Prostate gland (tissue), 2 donors: Measurements from ENCODE around the gene PKD2L2. TPM values are rescaled to one million over a fixed set of nuclear protein-coding genes. Genes with fewer than 3 reads are reported as not detected.
"Not testable (repeated sequence)": the region's sequence is repeated elsewhere in the genome, so short reads cannot be mapped to it uniquely, and the experiment has no call there.

Experiments
- DNase-seq: peaks from one replicate; pipeline ENCODE4 v3.0.0-alpha.2; 2019; ENCODE audit warnings: low spot score
- H3K27ac ChIP-seq, 2 donors: fragments of 200-600 bp; sonication (generic); 2 replicates each; pipeline ENCODE4 v1.5.1; 2017 to 2019
- H3K27me3 ChIP-seq: fragments of 200-600 bp; sonication (generic); replicated peaks from 2 replicates; pipeline ENCODE4 v1.5.1; 2019; ENCODE audit not compliant: insufficient read depth
- H3K36me3 ChIP-seq, 2 donors: fragments of 200-600 bp; sonication (generic); 1 replicate in 1 of 2; 2 replicates in 1 of 2; pipeline versions ENCODE4 v1.5.1 to v1.8.1; 2017 to 2019
- H3K4me1 ChIP-seq: fragments of 200-600 bp; sonication (generic); replicated peaks from 2 replicates; pipeline ENCODE4 v1.5.1; 2019
- H3K4me3 ChIP-seq, 2 donors: fragments of 200-600 bp; sonication (generic); 2 replicates each; pipeline ENCODE4 v1.5.1; 2017 to 2019
- H3K9me3 ChIP-seq: fragments of 200-600 bp; sonication (generic); 2 replicates; pipeline ENCODE4 v1.5.1; 2017
- CTCF ChIP-seq, 4 experiments: fragments of 200-600 bp in 2 of 4; fragments of 450-650 bp in 2 of 4; sonication (generic) in 2 of 4; IDR thresholded peaks; 1 replicate in 3 of 4; 2 replicates in 1 of 4; pipeline ENCODE4 v1.5.1; 2016 to 2019; ENCODE audit warnings: antibody characterized with exemption in 4 of 4, mild to moderate bottlenecking in 2 of 4, moderate library complexity in 2 of 4
- POLR2A ChIP-seq: fragments of 450-650 bp; IDR thresholded peaks from one replicate; pipeline ENCODE4 v1.6.1; 2016; ENCODE audit warnings: antibody characterized with exemption, mild to moderate bottlenecking
- POLR2AphosphoS5 ChIP-seq: sonication (generic); formaldehyde crosslinking; IDR thresholded peaks from one replicate; pipeline ENCODE4 v1.6.1; 2017; ENCODE audit warnings: antibody characterized with exemption
- WGBS: methylation state at CpG from one replicate; pipeline ENCODE4 v1.1.5; 2018; 5-methylcytosine and 5-hydroxymethylcytosine counted together
- intact Hi-C: fragments of 100-400 bp; cut with DNase I; formaldehyde crosslinking; loops from one replicate; pipeline ENCODE4 v1.14.2; 2022
- total RNA-seq, 2 donors: library from RNA; depleted of rRNA; stranded (reverse); fragments of >200 nt; gene quantifications; one replicate each; pipeline ENCODE4 v1.1.0, GENCODE V29; 2016

The PKD2L2 gene
- total RNA-seq, 2 donors from 2014 or later, result 0.45 TPM; not detected in 1

- no peak overlapping the region for H3K4me3 ChIP-seq
- DNase-seq, result no peak
- TF ChIP-seq POLR2A (no peak), POLR2AphosphoS5 (no peak), CTCF (IDR thresholded peaks at IDR 0.05) (no peak)
- H3K27me3 ChIP-seq, result no peaks in the 10 kb centered on the region
- H3K27ac ChIP-seq, result no peak overlapping the region
- H3K36me3 ChIP-seq, result peaks cover 0 to 5% of the 10 kb centered on the region in 2 donors
- H3K9me3 ChIP-seq, result no peaks in the 10 kb centered on the region
- no peaks in the 10 kb centered on the region for H3K4me1 ChIP-seq
- WGBS, result 89% methylated on average over 1 of the region's 1 CpG
- intact Hi-C loops, result no loop called here
Measured at GRCh38 chr5:137938751-137939143, 49.5 kb downstream of the PKD2L2 start.

- intact Hi-C loops, result no loop called here
- no peak for TF ChIP-seq CTCF (IDR thresholded peaks at IDR 0.05)
- TF ChIP-seq POLR2A, result no peak
- no peak for TF ChIP-seq POLR2AphosphoS5
- Histone ChIP-seq H3K27ac (no peak overlapping the region), H3K4me3 (no peak overlapping the region), H3K4me1 (no peaks in the 10 kb centered on the region), H3K36me3 (peaks cover 0 to 10% of the 10 kb centered on the region in 2 donors), H3K9me3 (no peaks in the 10 kb centered on the region), H3K27me3 (no peaks in the 10 kb centered on the region)
- DNase-seq, result no peak
- 82% methylated on average over 7 of the region's 7 CpGs for WGBS
Measured at GRCh38 chr5:137939331-137939730, 50.1 kb downstream of the PKD2L2 start.

GRCh38 chr5:137944280-137944679, 55.0 kb downstream of the PKD2L2 start:
- H3K27ac ChIP-seq, H3K27me3 ChIP-seq, DNase-seq, H3K36me3 ChIP-seq, H3K4me3 ChIP-seq, intact Hi-C loops, H3K4me1 ChIP-seq, H3K9me3 ChIP-seq: not testable (repeated sequence)
- WGBS, result 96% methylated on average over 4 of the region's 4 CpGs

DNA sequence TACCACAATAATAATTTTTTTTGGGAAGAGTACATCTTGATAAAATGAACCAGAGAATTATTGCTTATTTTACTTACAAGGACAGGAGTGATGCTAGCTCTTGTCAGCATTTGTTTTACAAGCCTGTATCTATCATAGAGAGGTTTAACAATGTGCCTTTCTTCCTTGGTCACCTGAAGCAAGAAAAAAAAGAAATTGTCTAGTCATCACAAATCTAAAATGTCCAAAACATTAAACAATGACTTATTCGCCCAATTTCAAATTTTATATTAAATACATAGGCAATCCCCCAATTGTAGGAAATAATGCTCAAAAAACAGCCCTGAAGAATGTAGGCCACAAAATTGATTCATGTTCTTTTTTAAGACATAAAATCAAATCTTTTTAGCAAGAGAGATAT, 56.6 kb downstream of the PKD2L2 start:
- Histone ChIP-seq H3K9me3 (no peaks in the 10 kb centered on the region), H3K36me3 (peaks cover 2 to 6% of the 10 kb centered on the region in 2 donors), H3K27ac (no peak overlapping the region), H3K4me3 (no peak overlapping the region), H3K4me1 (no peaks in the 10 kb centered on the region), H3K27me3 (no peaks in the 10 kb centered on the region)
- WGBS, result 89% methylated on average over 1 of the region's 1 CpG
- TF ChIP-seq CTCF (IDR thresholded peaks at IDR 0.05) (no peak), POLR2A (no peak), POLR2AphosphoS5 (no peak)
- intact Hi-C loops, result no loop called here
- DNase-seq, result no peak

GRCh38 chr5:137954131-137954879, 65.0 kb downstream of the PKD2L2 start:
- TF ChIP-seq POLR2AphosphoS5, result peak; percentile 38
- no peak for TF ChIP-seq CTCF (IDR thresholded peaks at IDR 0.05)
- WGBS, result 66% methylated on average over 9 of the region's 9 CpGs

More at GRCh38 chr5:137954131-137954879, 65.0 kb downstream of the PKD2L2 start:
- intact Hi-C loops, result no loop called here
- Histone ChIP-seq H3K4me1 (no peaks in the 10 kb centered on the region), H3K4me3 (no peak overlapping the region), H3K9me3 (no peaks in the 10 kb centered on the region), H3K27ac (peak overlapping the region in 1 of 2 donors; percentile 32), H3K27me3 (no peaks in the 10 kb centered on the region), H3K36me3 (no peaks in the 10 kb centered on the region)
- DNase-seq, result peak; percentile 9
